SU-DHL-6 (cell line): ENCODE measurements around the gene MNT.
"Not testable (repeated sequence)": the region's sequence is repeated elsewhere in the genome, so short reads cannot be mapped to it uniquely, and the experiment has no call there.

ENCODE experiments used
- CTCF ChIP-seq: fragments of 200-600 bp; sonication (generic); IDR thresholded peaks from one replicate; pipeline ENCODE4 v1.5.1; 2017; ENCODE audit warnings: antibody characterized with exemption, mild to moderate bottlenecking, low read length, moderate library complexity; ENCODE audit not compliant: insufficient read depth, poor library complexity, severe bottlenecking
- EZH2phosphoT487 ChIP-seq: fragments of 200-600 bp; sonication (generic), shearing (Covaris generic); conservative IDR thresholded peaks from 2 replicates; pipeline ENCODE4 v1.6.1; 2018; ENCODE audit warnings: mild to moderate bottlenecking, antibody characterized with exemption, low read length, moderate library complexity, mixed read lengths

GRCh38 chr17:2447479-2447878 is 46.6 kb upstream of the MNT start:
- not testable (repeated sequence) for TF ChIP-seq CTCF, EZH2phosphoT487
